T-cell (primary cell): Measurements from ENCODE around the gene PYGB. TPM values are rescaled to one million over a fixed set of nuclear protein-coding genes. Genes with fewer than 3 reads are reported as not detected.
"Not testable (repeated sequence)": the region's sequence is repeated elsewhere in the genome, so short reads cannot be mapped to it uniquely, and the experiment has no call there.

Source experiments
- ATAC-seq, 4 experiments: fragments of 200-7000 bp in 3 of 4; fragments of 150-1000 bp in 1 of 4; cut with Tn5 transposase; replicated peaks in 1 of 4; 1 replicate in 3 of 4; 2 replicates in 1 of 4; pipeline ENCODE4 v1.10.0; 2021; ENCODE audit warnings: moderate library complexity in 3 of 4, mild to moderate bottlenecking in 2 of 4, moderate number of reproducible peaks in 1 of 4
- CTCF ChIA-PET, 2 donors: fragments of 300-600 bp; sonication (Branson Sonifier 250); formaldehyde crosslinking; loops; one replicate each; lab custom pipeline; 2022; ENCODE audit warnings: antibody characterized with exemption in 2 of 2; lab: Charles Lee
- POLR2A ChIA-PET, 2 donors: fragments of 300-600 bp; sonication (Branson Sonifier 250); formaldehyde crosslinking; loops; one replicate each; lab custom pipeline; 2022; ENCODE audit warnings: antibody characterized with exemption in 2 of 2; lab: Charles Lee
- DNase-seq, 35 experiments: peaks; one replicate each; pipeline versions ENCODE4 v3.0.0 to v3.0.0-alpha.2; 2013 to 2023
- H3K27ac ChIP-seq: one replicate; pipeline ENCODE4 v1.5.1; 2013; ENCODE audit warnings: low read length
- H3K27me3 ChIP-seq, 2 experiments: replicated peaks in 1 of 2; 1 replicate in 1 of 2; 2 replicates in 1 of 2; pipeline versions ENCODE4 v1.6.1 to v1.7.0; 2013; ENCODE audit warnings: low read length in 1 of 2, mixed read lengths in 1 of 2; ENCODE audit not compliant: control insufficient read depth in 2 of 2, insufficient read depth in 2 of 2; ENCODE audit errors: extremely low read depth in 1 of 2
- H3K36me3 ChIP-seq, 2 donors: 1 replicate in 1 of 2; 2 replicates in 1 of 2; pipeline versions ENCODE4 v1.6.1 to v1.7.0; 2013; ENCODE audit warnings: low read length in 1 of 2; ENCODE audit not compliant: control insufficient read depth in 2 of 2, insufficient read depth in 1 of 2; ENCODE audit errors: extremely low read depth in 1 of 2
- H3K4me1 ChIP-seq, 2 experiments: 1 replicate in 1 of 2; 2 replicates in 1 of 2; pipeline versions ENCODE4 v1.6.1 to v1.7.0; 2013; ENCODE audit warnings: low read length in 2 of 2, mixed read lengths in 1 of 2; ENCODE audit not compliant: insufficient read depth in 2 of 2, control insufficient read depth in 1 of 2; ENCODE audit errors: extremely low read depth in 1 of 2
- H3K4me3 ChIP-seq, 2 donors: 1 replicate in 1 of 2; 2 replicates in 1 of 2; pipeline versions ENCODE4 v1.5.1 to v1.7.0; 2013; ENCODE audit warnings: mild to moderate bottlenecking in 2 of 2, low read length in 1 of 2, moderate library complexity in 1 of 2; ENCODE audit not compliant: control insufficient read depth in 1 of 2; ENCODE audit errors: extremely low read depth in 1 of 2
- H3K9me3 ChIP-seq: 2 replicates; pipeline ENCODE4 v1.7.0; 2013
- H3K27ac Mint-ChIP-seq, 2 donors: one replicate each; pipeline ENCODE4 v1.8.0; 2020 to 2021; ENCODE audit warnings: mild to moderate bottlenecking in 2 of 2, mixed read lengths in 2 of 2
- H3K27me3 Mint-ChIP-seq, 2 donors: one replicate each; pipeline ENCODE4 v1.8.0; 2021 to 2022; ENCODE audit warnings: mixed read lengths in 2 of 2
- H3K36me3 Mint-ChIP-seq: one replicate; pipeline ENCODE4 v1.8.0; 2021; ENCODE audit warnings: mixed read lengths
- H3K4me1 Mint-ChIP-seq, 3 donors: one replicate each; pipeline ENCODE4 v1.8.0; 2020 to 2022; ENCODE audit warnings: mixed read lengths in 3 of 3, mild to moderate bottlenecking in 1 of 3
- H3K4me3 Mint-ChIP-seq, 3 donors: one replicate each; pipeline ENCODE4 v1.8.0; 2020 to 2022; ENCODE audit warnings: mild to moderate bottlenecking in 3 of 3, mixed read lengths in 3 of 3, moderate library complexity in 3 of 3
- H3K9me3 Mint-ChIP-seq, 3 donors: one replicate each; pipeline ENCODE4 v1.8.0; 2020 to 2022; ENCODE audit warnings: mixed read lengths in 3 of 3
- WGBS: methylation state at CpG from one replicate; pipeline ENCODE4 v1.1.5; 2013; ENCODE audit warnings: missing lambda C conversion rate; ENCODE audit not compliant: insufficient coverage; 5-methylcytosine and 5-hydroxymethylcytosine counted together
- total RNA-seq, 35 experiments: library from RNA in 6 of 35; stranded (reverse) in 6 of 35; fragments of 120-200 nt in 1 of 35; gene quantifications; one replicate each; pipeline versions ENCODE4 v1.2.1 to v1.2.4 and lab custom pipeline; 2013 to 2026

PYGB gene
- total RNA-seq, 5 donors from 2014 or later (not counting 1 experiment from before 2014, with no cell fraction given): 29.7 to 53.4 (median 36.5) TPM

- no CpG with 5 or more reads among the region's 4 CpGs for WGBS
- CTCF ChIA-PET: not testable (repeated sequence)
Measured at GRCh38 chr20:25241659-25241955, 6.3 kb upstream of the PYGB start.

GRCh38 chr20:25242231-25242630 is 5.7 kb upstream of the PYGB start:
- DNase-seq (no peak), ATAC-seq (no peak)
- Mint-ChIP-seq H3K9me3 (no peaks in the 10 kb centered on the region), H3K4me3 (no peak overlapping the region), H3K27me3 (peaks cover 18 to 22% of the 10 kb centered on the region in 2 donors), H3K36me3 (no peaks in the 10 kb centered on the region), H3K27ac (no peak overlapping the region), H3K4me1 (peaks cover 5 to 20% (median 16%) of the 10 kb centered on the region in 3 donors)
- peaks cover 0 to 7% of the 10 kb centered on the region in 2 experiments for H3K4me1 ChIP-seq
- POLR2A ChIA-PET: no interaction called here
- no peaks in the 10 kb centered on the region for H3K9me3 ChIP-seq
- H3K36me3 ChIP-seq: no peaks in the 10 kb centered on the region
- H3K4me3 ChIP-seq: no peak overlapping the region
- WGBS: 89% methylated on average over 10 of the region's 10 CpGs
- CTCF ChIA-PET: no interaction called here
- peaks cover 0 to 23% of the 10 kb centered on the region in 2 experiments for H3K27me3 ChIP-seq
- no peak overlapping the region for H3K27ac ChIP-seq

More at GRCh38 chr20:25241659-25241955, 6.3 kb upstream of the PYGB start:
- H3K36me3 ChIP-seq, POLR2A ChIA-PET, H3K27ac ChIP-seq, H3K4me1 ChIP-seq, DNase-seq, H3K27ac Mint-ChIP-seq, H3K9me3 ChIP-seq, H3K9me3 Mint-ChIP-seq, H3K4me3 Mint-ChIP-seq, ATAC-seq, H3K36me3 Mint-ChIP-seq, H3K4me3 ChIP-seq: not testable (repeated sequence)
- peaks cover 0 to 23% of the 10 kb centered on the region in 2 experiments for H3K27me3 ChIP-seq
- Mint-ChIP-seq H3K27me3 (peaks cover 24 to 28% of the 10 kb centered on the region in 2 donors), H3K4me1 (peaks cover 0 to 14% (median 9%) of the 10 kb centered on the region in 3 donors)

- Mint-ChIP-seq H3K4me3 (no peak overlapping the region), H3K36me3 (no peaks in the 10 kb centered on the region), H3K9me3 (no peaks in the 10 kb centered on the region), H3K27ac (no peak overlapping the region), H3K4me1 (peaks cover 5 to 15% (median 10%) of the 10 kb centered on the region in 3 donors), H3K27me3 (peaks cover 10 to 11% of the 10 kb centered on the region in 2 donors)
- Histone ChIP-seq H3K27ac (no peak overlapping the region), H3K36me3 (no peaks in the 10 kb centered on the region), H3K27me3 (peaks cover 0 to 16% of the 10 kb centered on the region in 2 experiments), H3K4me3 (no peak overlapping the region), H3K9me3 (no peaks in the 10 kb centered on the region), H3K4me1 (peaks cover 0 to 11% of the 10 kb centered on the region in 2 experiments)
- no peak for ATAC-seq
- ChIA-PET CTCF (no interaction called here), POLR2A (no interaction called here)
- DNase-seq: no peak
Measured at GRCh38 chr20:25243416-25243979, 4.4 kb upstream of the PYGB start.

GRCh38 chr20:25244976-25245375 is 2.9 kb upstream of the PYGB start:
- Mint-ChIP-seq H3K4me3 (no peak overlapping the region), H3K4me1 (peaks cover 20 to 29% (median 22%) of the 10 kb centered on the region in 3 donors), H3K9me3 (no peaks in the 10 kb centered on the region), H3K36me3 (no peaks in the 10 kb centered on the region), H3K27ac (no peak overlapping the region), H3K27me3 (peaks cover 10 to 11% of the 10 kb centered on the region in 2 donors)
- 100% methylated on average over 2 of the region's 5 CpGs for WGBS
- Histone ChIP-seq H3K4me3 (no peak overlapping the region), H3K27ac (no peak overlapping the region), H3K27me3 (peaks cover 0 to 14% of the 10 kb centered on the region in 2 experiments), H3K36me3 (no peaks in the 10 kb centered on the region), H3K4me1 (peaks cover 3 to 23% of the 10 kb centered on the region in 2 experiments), H3K9me3 (no peaks in the 10 kb centered on the region)
- ChIA-PET CTCF (no interaction called here), POLR2A (interaction anchor here in 1 of 2 donors (0.7 kb wide), 1 partner anchor 35 kb away, joined by 3 read pairs; no protein-coding TSS in a partner anchor)
- ATAC-seq (no peak), DNase-seq (no peak)

GRCh38 chr20:25245461-25245860 is 2.4 kb upstream of the PYGB start:
- H3K27me3 ChIP-seq: peaks cover 0 to 14% of the 10 kb centered on the region in 2 experiments
- POLR2A ChIA-PET: no interaction called here
- Mint-ChIP-seq H3K9me3 (no peaks in the 10 kb centered on the region), H3K27me3 (peaks cover 10 to 11% of the 10 kb centered on the region in 2 donors), H3K27ac (no peak overlapping the region), H3K4me3 (peak overlapping the region in 1 of 3 donors; percentile 22), H3K36me3 (no peaks in the 10 kb centered on the region), H3K4me1 (peaks cover 25 to 34% (median 27%) of the 10 kb centered on the region in 3 donors)
- ATAC-seq: no peak
- H3K9me3 ChIP-seq: no peaks in the 10 kb centered on the region
- H3K36me3 ChIP-seq: no peaks in the 10 kb centered on the region
- H3K4me1 ChIP-seq: peaks cover 5 to 27% of the 10 kb centered on the region in 2 experiments
- DNase-seq: no peak
- CTCF ChIA-PET: no interaction called here
- no peak overlapping the region for H3K27ac ChIP-seq
- WGBS: 100% methylated on average over 1 of the region's 1 CpG
- no peak overlapping the region for H3K4me3 ChIP-seq

GRCh38 chr20:25246182-25246999 is 1.5 kb upstream of the PYGB start:
- H3K27me3 ChIP-seq: peaks cover 0 to 14% of the 10 kb centered on the region in 2 experiments
- no peaks in the 10 kb centered on the region for H3K36me3 Mint-ChIP-seq
- no peak for ATAC-seq
- 100% methylated on average over 6 of the region's 9 CpGs for WGBS
- no peaks in the 10 kb centered on the region for H3K36me3 ChIP-seq
- H3K4me3 Mint-ChIP-seq: peak overlapping the region; percentile 92 to 94 (median 92)
- POLR2A ChIA-PET: no interaction called here
- H3K9me3 Mint-ChIP-seq: no peaks in the 10 kb centered on the region
- peaks cover 11 to 29% of the 10 kb centered on the region in 2 experiments for H3K4me1 ChIP-seq
- H3K27ac Mint-ChIP-seq: peak overlapping the region; percentile 67 to 79
- no peak overlapping the region for H3K27ac ChIP-seq
- no peak overlapping the region for H3K4me3 ChIP-seq
- H3K4me1 Mint-ChIP-seq: peaks cover 34 to 43% (median 37%) of the 10 kb centered on the region in 3 donors
- no peak for DNase-seq
- CTCF ChIA-PET: interaction anchor here (0.6 to 1.5 kb wide), 3 partner anchors 47 to 1861 kb away, joined by 3 read pairs; no protein-coding TSS in a partner anchor
- H3K27me3 Mint-ChIP-seq: peaks cover 7 to 9% of the 10 kb centered on the region in 2 donors
- H3K9me3 ChIP-seq: no peaks in the 10 kb centered on the region
